Natural killer cell treated with Interleukin-12 subunit alpha and Interleukin-12 subunit beta and Interleukin-15 and Interleukin-18, amount 100 ng/mL, for 72 hours (primary cell): ENCODE data around the gene PIGL. TPM values are rescaled to one million over a fixed set of nuclear protein-coding genes. Genes with fewer than 3 reads are reported as not detected.

ENCODE experiments used
- ATAC-seq, 2 donors: fragments of 150-1000 bp; cut with Tn5 transposase in 1 of 2; sonication (Bioruptor Pico), chemical (Tn5 transposase) in 1 of 2; 2 replicates each; pipeline ENCODE4 v1.10.0; 2021
- DNase-seq: peaks from one replicate; pipeline ENCODE4 v3.0.0; 2022; ENCODE audit warnings: low spot score
- H3K27ac Mint-ChIP-seq, 2 donors: 1 replicate in 1 of 2; 2 replicates in 1 of 2; pipeline ENCODE4 v1.8.0; 2022; ENCODE audit warnings: mixed read lengths in 2 of 2, mild to moderate bottlenecking in 1 of 2, moderate library complexity in 1 of 2
- H3K27me3 Mint-ChIP-seq, 2 donors: 1 replicate in 1 of 2; 2 replicates in 1 of 2; pipeline ENCODE4 v1.8.0; 2022; ENCODE audit warnings: mixed read lengths in 2 of 2
- H3K36me3 Mint-ChIP-seq: one replicate; pipeline ENCODE4 v1.8.0; 2022; ENCODE audit warnings: mixed read lengths
- H3K4me1 Mint-ChIP-seq, 2 donors: 1 replicate in 1 of 2; 2 replicates in 1 of 2; pipeline ENCODE4 v1.8.0; 2022; ENCODE audit warnings: low read depth in 2 of 2, mixed read lengths in 2 of 2, mild to moderate bottlenecking in 1 of 2
- H3K4me3 Mint-ChIP-seq: one replicate; pipeline ENCODE4 v1.8.0; 2022; ENCODE audit warnings: mixed read lengths
- H3K9me3 Mint-ChIP-seq: 2 replicates; pipeline ENCODE4 v1.8.0; 2022; ENCODE audit warnings: mixed read lengths
- total RNA-seq, 2 donors: library from RNA; stranded (reverse); gene quantifications; one replicate each; pipeline ENCODE4 v1.2.3, GENCODE V29; 2022

The PIGL gene
- total RNA-seq, 2 donors from 2014 or later = 26.4 to 67.4 TPM

- Mint-ChIP-seq H3K9me3 (no peaks in the 10 kb centered on the region), H3K36me3 (peaks cover 6% of the 10 kb centered on the region), H3K27ac (no peak overlapping the region), H3K4me3 (no peak overlapping the region), H3K27me3 (no peaks in the 10 kb centered on the region), H3K4me1 (peaks cover 6 to 12% of the 10 kb centered on the region in 2 donors)
- no peak for ATAC-seq
- no peak for DNase-seq
Measured at GRCh38 chr17:16314859-16315258, 97.8 kb downstream of the PIGL start.

GRCh38 chr17:16319969-16320368 is 103.0 kb downstream of the PIGL start:
- H3K27me3 Mint-ChIP-seq = no peaks in the 10 kb centered on the region
- ATAC-seq (no peak), DNase-seq (no peak)
- H3K9me3 Mint-ChIP-seq = no peaks in the 10 kb centered on the region
- H3K4me3 Mint-ChIP-seq = no peak overlapping the region
- H3K27ac Mint-ChIP-seq = no peak overlapping the region
- no peaks in the 10 kb centered on the region for H3K4me1 Mint-ChIP-seq
- peaks cover 5% of the 10 kb centered on the region for H3K36me3 Mint-ChIP-seq

GRCh38 chr17:16322636-16323035 is 105.6 kb downstream of the PIGL start:
- Mint-ChIP-seq H3K27ac (no peak overlapping the region), H3K9me3 (no peaks in the 10 kb centered on the region), H3K36me3 (peaks cover 16% of the 10 kb centered on the region), H3K27me3 (no peaks in the 10 kb centered on the region), H3K4me1 (no peaks in the 10 kb centered on the region), H3K4me3 (no peak overlapping the region)
- DNase-seq (no peak), ATAC-seq (no peak)

GRCh38 chr17:16325964-16326363 is 109.0 kb downstream of the PIGL start:
- no peak overlapping the region for H3K27ac Mint-ChIP-seq
- H3K27me3 Mint-ChIP-seq = no peaks in the 10 kb centered on the region
- H3K36me3 Mint-ChIP-seq = peaks cover 16% of the 10 kb centered on the region
- DNase-seq (no peak), ATAC-seq (no peak)
- H3K9me3 Mint-ChIP-seq = no peaks in the 10 kb centered on the region
- no peaks in the 10 kb centered on the region for H3K4me1 Mint-ChIP-seq
- H3K4me3 Mint-ChIP-seq = no peak overlapping the region

- Mint-ChIP-seq H3K27ac (no peak overlapping the region), H3K36me3 (peaks cover 16% of the 10 kb centered on the region), H3K4me1 (no peaks in the 10 kb centered on the region), H3K9me3 (no peaks in the 10 kb centered on the region), H3K27me3 (no peaks in the 10 kb centered on the region), H3K4me3 (no peak overlapping the region)
- no peak for DNase-seq
- ATAC-seq = no peak
Measured at GRCh38 chr17:16327018-16327417, 110.0 kb downstream of the PIGL start.

- DNase-seq = no peak
- no peak for ATAC-seq
- Mint-ChIP-seq H3K4me3 (no peak overlapping the region), H3K27ac (no peak overlapping the region), H3K36me3 (peaks cover 11% of the 10 kb centered on the region), H3K9me3 (no peaks in the 10 kb centered on the region), H3K4me1 (no peaks in the 10 kb centered on the region), H3K27me3 (no peaks in the 10 kb centered on the region)
Measured at GRCh38 chr17:16328997-16329396, 112.0 kb downstream of the PIGL start.

- Mint-ChIP-seq H3K4me3 (no peak overlapping the region), H3K36me3 (peaks cover 11% of the 10 kb centered on the region), H3K4me1 (no peaks in the 10 kb centered on the region), H3K27ac (no peak overlapping the region), H3K27me3 (no peaks in the 10 kb centered on the region), H3K9me3 (no peaks in the 10 kb centered on the region)
- ATAC-seq = no peak
- DNase-seq = no peak
Measured at GRCh38 chr17:16329519-16330271, 112.7 kb downstream of the PIGL start.

GRCh38 chr17:16338391-16338790 is 121.4 kb downstream of the PIGL start:
- Mint-ChIP-seq H3K4me1 (no peaks in the 10 kb centered on the region), H3K27ac (no peak overlapping the region), H3K36me3 (no peaks in the 10 kb centered on the region), H3K9me3 (no peaks in the 10 kb centered on the region), H3K27me3 (no peaks in the 10 kb centered on the region), H3K4me3 (no peak overlapping the region)
- ATAC-seq (no peak), DNase-seq (no peak)

GRCh38 chr17:16339402-16339801 is 122.4 kb downstream of the PIGL start:
- Mint-ChIP-seq H3K9me3 (no peaks in the 10 kb centered on the region), H3K27ac (no peak overlapping the region), H3K27me3 (no peaks in the 10 kb centered on the region), H3K36me3 (no peaks in the 10 kb centered on the region), H3K4me1 (no peaks in the 10 kb centered on the region), H3K4me3 (no peak overlapping the region)
- DNase-seq = no peak
- no peak for ATAC-seq

- Mint-ChIP-seq H3K4me3 (no peak overlapping the region), H3K4me1 (no peaks in the 10 kb centered on the region), H3K9me3 (no peaks in the 10 kb centered on the region), H3K36me3 (no peaks in the 10 kb centered on the region), H3K27ac (no peak overlapping the region), H3K27me3 (no peaks in the 10 kb centered on the region)
- DNase-seq = no peak
- no peak for ATAC-seq
Measured at GRCh38 chr17:16339959-16340358, 122.9 kb downstream of the PIGL start.

- H3K27me3 Mint-ChIP-seq = no peaks in the 10 kb centered on the region
- ATAC-seq (no peak), DNase-seq (no peak)
- H3K36me3 Mint-ChIP-seq = no peaks in the 10 kb centered on the region
- no peaks in the 10 kb centered on the region for H3K4me1 Mint-ChIP-seq
- no peak overlapping the region for H3K4me3 Mint-ChIP-seq
- no peak overlapping the region for H3K27ac Mint-ChIP-seq
- no peaks in the 10 kb centered on the region for H3K9me3 Mint-ChIP-seq
Measured at GRCh38 chr17:16342979-16343378, 126.0 kb downstream of the PIGL start.

- H3K4me3 Mint-ChIP-seq = no peak overlapping the region
- H3K27me3 Mint-ChIP-seq = no peaks in the 10 kb centered on the region
- ATAC-seq = no peak
- H3K36me3 Mint-ChIP-seq = no peaks in the 10 kb centered on the region
- H3K27ac Mint-ChIP-seq = no peak overlapping the region
- no peaks in the 10 kb centered on the region for H3K4me1 Mint-ChIP-seq
- no peak for DNase-seq
- H3K9me3 Mint-ChIP-seq = no peaks in the 10 kb centered on the region
Measured at GRCh38 chr17:16343569-16343968, 126.6 kb downstream of the PIGL start.

GRCh38 chr17:16345565-16345964 is 128.6 kb downstream of the PIGL start:
- ATAC-seq (no peak), DNase-seq (no peak)
- no peak overlapping the region for H3K27ac Mint-ChIP-seq
- H3K9me3 Mint-ChIP-seq = no peaks in the 10 kb centered on the region
- no peaks in the 10 kb centered on the region for H3K36me3 Mint-ChIP-seq
- H3K4me3 Mint-ChIP-seq = no peak overlapping the region
- H3K4me1 Mint-ChIP-seq = no peaks in the 10 kb centered on the region
- H3K27me3 Mint-ChIP-seq = no peaks in the 10 kb centered on the region

- DNase-seq (no peak), ATAC-seq (no peak)
- Mint-ChIP-seq H3K4me3 (no peak overlapping the region), H3K36me3 (no peaks in the 10 kb centered on the region), H3K4me1 (peaks cover 0 to 2% of the 10 kb centered on the region in 2 donors), H3K27me3 (no peaks in the 10 kb centered on the region), H3K9me3 (no peaks in the 10 kb centered on the region), H3K27ac (no peak overlapping the region)
Measured at GRCh38 chr17:16346721-16347271, 129.8 kb downstream of the PIGL start.

- H3K27me3 Mint-ChIP-seq = no peaks in the 10 kb centered on the region
Measured at GRCh38 chr17:16348586-16348985, 131.6 kb downstream of the PIGL start.

More at GRCh38 chr17:16348586-16348985, 131.6 kb downstream of the PIGL start:
- DNase-seq = no peak
- Mint-ChIP-seq H3K27ac (no peak overlapping the region), H3K4me3 (no peak overlapping the region), H3K4me1 (peaks cover 8 to 11% of the 10 kb centered on the region in 2 donors), H3K36me3 (no peaks in the 10 kb centered on the region), H3K9me3 (no peaks in the 10 kb centered on the region)
- no peak for ATAC-seq
